Upper lobe of left lung (tissue), 6 donors: ENCODE measurements around the gene FUCA2. TPM values are rescaled to one million over a fixed set of nuclear protein-coding genes. Genes with fewer than 3 reads are reported as not detected.
"Not testable (repeated sequence)": the region's sequence is repeated elsewhere in the genome, so short reads cannot be mapped to it uniquely, and the experiment has no call there.

Experiments used
- ATAC-seq, 2 donors: fragments of 200-7000 bp; cut with Tn5 transposase; one replicate each; pipeline ENCODE4 v1.9.1; 2022; ENCODE audit warnings: mild to moderate bottlenecking in 2 of 2, moderate library complexity in 2 of 2; ENCODE audit not compliant: low FRiP score in 2 of 2
- DNase-seq, 2 donors: peaks; one replicate each; pipeline ENCODE4 v3.0.0-alpha.2; 2019 to 2020
- H3K27ac ChIP-seq, 4 donors: fragments of 200-600 bp; sonication (generic); one replicate each; pipeline ENCODE4 v1.5.1; 2016 to 2019
- H3K27me3 ChIP-seq, 4 donors: fragments of 200-600 bp; sonication (generic); one replicate each; pipeline ENCODE4 v1.5.1; 2017 to 2019
- H3K36me3 ChIP-seq, 4 donors: fragments of 200-600 bp; sonication (generic); one replicate each; pipeline ENCODE4 v1.5.1; 2016 to 2019
- H3K4me1 ChIP-seq, 4 donors: fragments of 200-600 bp; sonication (generic); one replicate each; pipeline ENCODE4 v1.5.1; 2018 to 2019
- H3K4me3 ChIP-seq, 4 donors: fragments of 200-600 bp; sonication (generic); one replicate each; pipeline ENCODE4 v1.5.1; 2017 to 2019; ENCODE audit warnings: mild to moderate bottlenecking in 2 of 4, moderate library complexity in 1 of 4
- H3K9me3 ChIP-seq, 4 donors: fragments of 200-600 bp; sonication (generic); one replicate each; pipeline ENCODE4 v1.5.1; 2018 to 2019
- CTCF ChIP-seq, 6 experiments: fragments of 450-650 bp in 4 of 6; fragments of 200-600 bp in 2 of 6; sonication (generic) in 2 of 6; IDR thresholded peaks; one replicate each; pipeline ENCODE4 v1.5.1; 2016 to 2019; ENCODE audit warnings: antibody characterized with exemption in 6 of 6
- EP300 ChIP-seq, 4 donors: sonication (generic); formaldehyde crosslinking; IDR thresholded peaks; one replicate each; pipeline ENCODE4 v1.5.1; 2017; ENCODE audit warnings: antibody characterized with exemption in 4 of 4, control low read depth in 2 of 4
- POLR2A ChIP-seq, 4 donors: fragments of 450-650 bp; IDR thresholded peaks; one replicate each; pipeline ENCODE4 v1.5.1; 2016 to 2017; ENCODE audit warnings: antibody characterized with exemption in 4 of 4, mild to moderate bottlenecking in 2 of 4
- POLR2AphosphoS5 ChIP-seq, 2 donors: sonication (generic); formaldehyde crosslinking; IDR thresholded peaks; one replicate each; pipeline ENCODE4 v1.5.1; 2017; ENCODE audit warnings: antibody characterized with exemption in 2 of 2
- WGBS, 2 donors: methylation state at CpG; one replicate each; pipeline ENCODE4 v1.1.5; 2017 to 2018; 5-methylcytosine and 5-hydroxymethylcytosine counted together
- total RNA-seq, 6 donors: library from RNA; depleted of rRNA in 4 of 6; stranded (reverse); fragments of >200 nt in 4 of 6; gene quantifications; one replicate each; pipeline versions ENCODE4 v1.1.0 to v1.2.1, GENCODE V29; 2016 to 2021
- donor health status: DM: no; HTN: no; CAD: no; lungs with moderate emphysema.
- donor health status: DM: no; HTN: yes; CAD: no; lungs with severe emphysema.

Gene FUCA2
- total RNA-seq, 6 donors from 2014 or later, result 23.1 to 69.9 (median 34.2) TPM

DNA sequence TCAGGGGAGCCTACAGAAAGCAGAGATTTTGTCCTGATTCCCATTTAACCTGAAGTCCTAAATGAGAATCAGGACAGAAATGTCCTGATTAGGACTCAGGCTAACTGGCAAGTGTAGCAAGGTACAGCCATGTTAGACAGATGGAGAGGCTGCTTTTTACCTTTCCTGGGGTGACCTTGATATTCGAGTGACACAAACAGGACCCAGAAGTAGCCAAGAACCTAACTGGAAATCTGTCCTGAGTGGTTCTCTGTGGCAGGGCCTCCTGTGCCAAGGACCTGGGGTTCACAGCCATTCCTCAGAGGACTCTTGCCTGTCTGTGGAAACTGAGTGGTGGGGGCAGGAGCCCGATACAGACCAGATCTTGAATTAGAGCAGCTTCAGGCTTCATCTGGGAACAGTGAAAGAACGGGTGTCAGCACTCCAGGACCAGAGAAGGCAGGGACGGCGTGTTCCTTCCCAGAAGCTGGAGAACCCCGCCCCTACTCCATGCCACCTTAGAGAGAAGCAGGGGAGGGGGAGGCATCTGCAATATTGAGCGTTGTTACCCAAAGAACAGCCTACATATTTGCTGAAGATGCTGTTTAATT lies 4.3 kb upstream of the FUCA2 start:
- DNase-seq, result peak in 1 of 2 donors; percentile 47
- TF ChIP-seq POLR2AphosphoS5 (IDR thresholded peaks at IDR 0.05), result no peak
- TF ChIP-seq POLR2A (IDR thresholded peaks at IDR 0.05), result no peak
- TF ChIP-seq CTCF (IDR thresholded peaks at IDR 0.05), result no peak
- TF ChIP-seq EP300 (IDR thresholded peaks at IDR 0.05), result no peak
- H3K4me3 ChIP-seq, result no peak overlapping the region
- ATAC-seq, result no peak
- no peaks in the 10 kb centered on the region for H3K9me3 ChIP-seq
- H3K36me3 ChIP-seq, result no peaks in the 10 kb centered on the region
- H3K27ac ChIP-seq, result no peak overlapping the region
- no peaks in the 10 kb centered on the region for H3K27me3 ChIP-seq
- WGBS, 2 donors, result 87 to 96% methylated on average over 6 to 7 of the region's 7 CpGs
- peaks cover 0 to 32% (median 20%) of the 10 kb centered on the region in 4 donors for H3K4me1 ChIP-seq

DNA sequence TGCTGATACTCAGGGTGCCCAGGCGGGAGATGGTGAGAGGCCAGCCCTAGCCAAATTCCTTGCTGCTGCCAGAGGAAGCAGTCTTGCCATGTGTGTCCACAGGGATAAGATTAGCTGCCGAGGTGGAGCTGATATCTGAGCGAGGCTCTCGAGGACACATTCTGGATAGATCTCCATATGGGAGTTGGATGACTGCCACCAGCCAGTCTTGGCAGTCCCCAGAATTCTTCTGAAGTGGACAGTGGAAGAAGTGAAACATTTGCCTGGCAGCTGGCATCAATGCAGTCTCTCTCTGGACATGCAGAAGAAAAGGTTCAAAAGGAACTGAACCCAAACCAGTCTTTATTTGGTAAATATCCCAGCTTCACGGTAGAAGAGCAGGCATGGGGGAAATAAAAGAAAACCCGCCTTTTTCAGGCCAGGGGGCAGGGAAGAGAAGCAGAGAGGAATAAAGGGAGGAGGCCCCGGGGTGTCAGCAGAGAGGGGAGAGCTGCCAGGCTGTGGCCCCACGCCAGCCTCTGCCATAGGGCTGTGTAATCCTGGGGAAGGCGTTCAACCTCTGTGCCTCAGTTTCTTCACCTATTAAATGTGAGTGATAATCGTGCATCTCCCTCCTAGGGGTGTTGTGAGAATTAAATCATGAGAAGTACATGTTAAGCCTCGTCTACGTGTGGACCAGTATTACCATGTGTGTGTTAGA lies 3.7 kb upstream of the FUCA2 start:
- TF ChIP-seq POLR2AphosphoS5 (IDR thresholded peaks at IDR 0.05) (no peak), EP300 (IDR thresholded peaks at IDR 0.05) (no peak), POLR2A (IDR thresholded peaks at IDR 0.05) (no peak), CTCF (IDR thresholded peaks at IDR 0.05) (no peak)
- no peak overlapping the region for H3K27ac ChIP-seq
- ATAC-seq, result peak in 1 of 2 donors; percentile 8
- no peaks in the 10 kb centered on the region for H3K27me3 ChIP-seq
- peak; percentile 41 to 51 for DNase-seq
- no peaks in the 10 kb centered on the region for H3K9me3 ChIP-seq
- WGBS, 2 donors, result 73 to 80% methylated on average over 11 to 12 of the region's 12 CpGs
- H3K4me1 ChIP-seq, result peaks cover 2 to 39% (median 26%) of the 10 kb centered on the region in 4 donors
- no peaks in the 10 kb centered on the region for H3K36me3 ChIP-seq
- H3K4me3 ChIP-seq, result no peak overlapping the region

DNA sequence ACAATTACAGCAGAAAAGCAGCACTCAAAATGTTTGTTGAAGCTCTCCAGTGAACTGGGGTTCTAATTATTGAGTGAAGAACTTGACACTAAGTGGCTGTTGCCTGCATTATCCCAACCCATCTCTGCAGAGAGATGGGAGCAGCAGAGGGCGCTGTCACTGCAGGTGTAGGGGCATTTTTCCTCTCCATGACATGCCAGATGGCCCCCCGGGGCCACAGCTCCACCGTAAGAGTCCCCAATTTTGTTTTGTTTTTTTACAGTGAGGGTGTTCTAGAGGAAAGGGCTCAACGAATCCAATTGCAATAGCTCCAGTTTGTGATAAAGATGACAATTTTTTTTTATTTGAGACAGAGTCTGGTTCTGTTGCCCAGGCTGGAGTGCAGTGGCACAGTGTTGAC lies 1.9 kb upstream of the FUCA2 start:
- Histone ChIP-seq H3K36me3 (peaks cover 0 to 3% (median 0%) of the 10 kb centered on the region in 4 donors), H3K4me1 (peaks cover 12 to 47% (median 37%) of the 10 kb centered on the region in 4 donors), H3K27ac (peak overlapping the region in 1 of 4 donors; percentile 2), H3K27me3 (no peaks in the 10 kb centered on the region), H3K9me3 (no peaks in the 10 kb centered on the region), H3K4me3 (no peak overlapping the region)
- no peak for TF ChIP-seq EP300 (IDR thresholded peaks at IDR 0.05)
- no peak for TF ChIP-seq POLR2A (IDR thresholded peaks at IDR 0.05)
- TF ChIP-seq CTCF (IDR thresholded peaks at IDR 0.05), result peak in 3 of 6 experiments; percentile 36 to 53 (median 43)
- TF ChIP-seq POLR2AphosphoS5 (IDR thresholded peaks at IDR 0.05), result no peak
- no peak for ATAC-seq
- DNase-seq, result peak in 1 of 2 donors; percentile 65
- 48 to 68% methylated on average over 3 to 4 of the region's 4 CpGs for WGBS, 2 donors

DNA sequence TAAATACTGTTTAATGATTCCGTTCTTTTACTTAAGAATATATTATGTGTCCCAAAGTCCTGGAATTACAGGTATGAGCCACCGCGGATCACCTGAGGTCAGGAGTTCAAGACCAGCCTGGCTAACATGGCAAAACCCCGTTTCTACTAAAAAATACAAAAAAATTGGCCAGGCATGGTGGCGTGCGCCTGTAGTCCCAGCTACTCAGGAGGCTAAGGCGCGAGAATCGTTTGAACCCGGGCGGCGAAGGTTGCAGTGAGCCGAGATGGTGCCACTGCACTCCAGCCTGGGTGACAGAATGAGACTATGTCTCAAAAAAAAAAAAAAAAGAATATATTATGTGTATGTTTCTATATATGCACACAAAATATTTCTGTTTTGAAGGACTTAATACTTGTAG lies 1.2 kb downstream of the FUCA2 start:
- WGBS, 2 donors, result 94% methylated on average over 13 of the region's 13 CpGs
- H3K9me3 ChIP-seq, H3K27me3 ChIP-seq, H3K27ac ChIP-seq, ATAC-seq: not testable (repeated sequence)
- Histone ChIP-seq H3K4me3 (peak overlapping the region in 3 of 4 donors; percentile 65 to 90 (median 74)), H3K36me3 (peaks cover 0 to 16% (median 6%) of the 10 kb centered on the region in 4 donors), H3K4me1 (peaks cover 12 to 39% (median 31%) of the 10 kb centered on the region in 4 donors)
- peak in 1 of 2 donors; percentile 41 for DNase-seq

DNA sequence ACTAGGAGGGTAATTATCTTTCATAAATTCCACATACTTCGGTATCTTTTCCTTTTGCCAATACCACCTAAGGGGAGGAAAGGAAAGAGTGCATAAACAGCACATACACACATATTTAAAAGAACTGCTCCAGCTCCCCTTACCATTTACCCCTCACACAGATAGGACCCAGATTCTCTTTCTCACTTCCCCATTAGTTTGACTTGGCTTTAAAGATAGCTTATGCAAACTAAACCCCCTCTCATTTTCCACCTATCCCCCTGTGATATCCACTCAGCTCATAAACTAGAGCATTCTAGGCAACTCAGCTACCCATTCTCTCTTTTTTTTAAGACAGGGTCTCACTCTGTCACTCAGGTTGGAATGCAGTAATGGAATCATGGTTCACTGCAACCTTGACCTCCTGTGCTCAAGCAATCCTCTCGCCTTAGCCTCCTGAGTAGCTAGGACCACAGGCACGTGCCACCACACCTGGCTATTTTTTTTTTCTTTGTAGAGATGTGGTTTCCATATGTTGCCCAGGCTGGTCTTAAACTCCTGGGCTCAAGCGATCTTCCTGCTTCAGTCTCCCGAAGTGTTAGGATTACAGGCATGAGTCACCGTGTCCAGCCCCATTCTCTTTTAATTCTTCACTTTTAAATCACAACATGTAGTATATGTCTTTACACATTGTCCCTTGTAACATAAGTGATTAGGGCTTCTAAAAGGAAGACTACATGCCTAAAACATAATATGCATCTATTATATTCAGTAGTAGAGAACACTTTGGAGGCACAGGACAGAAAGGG lies 4.0 kb downstream of the FUCA2 start:
- Histone ChIP-seq H3K27me3 (no peaks in the 10 kb centered on the region), H3K4me3 (no peak overlapping the region), H3K4me1 (peaks cover 12 to 26% (median 24%) of the 10 kb centered on the region in 4 donors), H3K27ac (no peak overlapping the region), H3K9me3 (no peaks in the 10 kb centered on the region), H3K36me3 (peaks cover 0 to 31% (median 6%) of the 10 kb centered on the region in 4 donors)
- WGBS, 2 donors, result 94 to 95% methylated on average over 6 of the region's 6 CpGs
- no peak for ATAC-seq
- DNase-seq, result no peak
- TF ChIP-seq CTCF (IDR thresholded peaks at IDR 0.05) (no peak), EP300 (IDR thresholded peaks at IDR 0.05) (no peak), POLR2AphosphoS5 (IDR thresholded peaks at IDR 0.05) (no peak), POLR2A (IDR thresholded peaks at IDR 0.05) (no peak)
